Activated CD4-positive, alpha-beta T cell treated with anti-CD3 and anti-CD28 coated beads, Interleukin-2, amount 50 U/mL, for 48 hours (primary cell): Measurements from ENCODE around the gene TEDC2.
"Not testable (repeated sequence)": the region's sequence is repeated elsewhere in the genome, so short reads cannot be mapped to it uniquely, and the experiment has no call there.

Experiments
- DNase-seq, 2 experiments: peaks; one replicate each; pipeline ENCODE4 v3.0.0-alpha.2; 2020

The TEDC2 gene

GRCh38 chr16:2459647-2460390 lies at the start of gene TEDC2:
Gene TEDC2, plus strand, starts transcription at chr16:2460109. Its CDS starts 36 bp downstream, at chr16:2460145.
- DNase-seq: peak; percentile 98 to 99

- no peak for DNase-seq
Measured at GRCh38 chr16:2415085-2415484, 44.8 kb upstream of the TEDC2 start.

GRCh38 chr16:2420035-2420434 lies 39.9 kb upstream of the TEDC2 start:
- no peak for DNase-seq

GRCh38 chr16:2422123-2422867 lies 37.6 kb upstream of the TEDC2 start:
- DNase-seq: no peak

GRCh38 chr16:2424061-2425007 lies 35.6 kb upstream of the TEDC2 start:
- DNase-seq: no peak

GRCh38 chr16:2425008-2425518 lies 34.8 kb upstream of the TEDC2 start:
- DNase-seq: no peak

GRCh38 chr16:2425825-2426430 lies 34.0 kb upstream of the TEDC2 start:
- no peak for DNase-seq

GRCh38 chr16:2426941-2427361 lies 33.0 kb upstream of the TEDC2 start:
- DNase-seq: no peak

GRCh38 chr16:2427526-2427925 lies 32.4 kb upstream of the TEDC2 start:
- no peak for DNase-seq

- peak; percentile 21 to 33 for DNase-seq
Measured at GRCh38 chr16:2428051-2428783, 31.7 kb upstream of the TEDC2 start.

- no peak for DNase-seq
Measured at GRCh38 chr16:2428784-2429033, 31.2 kb upstream of the TEDC2 start.

GRCh38 chr16:2429034-2429770 lies 30.7 kb upstream of the TEDC2 start, which contains the start of gene CCNF:
Gene CCNF, plus strand, starts transcription at chr16:2429447. Its CDS starts 35 bp downstream, at chr16:2429482.
- DNase-seq: peak; percentile 98 to 99

GRCh38 chr16:2429771-2430663 lies 29.9 kb upstream of the TEDC2 start:
- DNase-seq: no peak

GRCh38 chr16:2432286-2432685 lies 27.6 kb upstream of the TEDC2 start:
- DNase-seq: no peak

GRCh38 chr16:2432801-2433505 lies 27.0 kb upstream of the TEDC2 start:
- no peak for DNase-seq

- DNase-seq: not testable (repeated sequence)
Measured at GRCh38 chr16:2435236-2435635, 24.7 kb upstream of the TEDC2 start.

GRCh38 chr16:2436110-2436509 lies 23.8 kb upstream of the TEDC2 start:
- DNase-seq: no peak

- DNase-seq: no peak
Measured at GRCh38 chr16:2437032-2437790, 22.7 kb upstream of the TEDC2 start.

GRCh38 chr16:2438121-2438520 lies 21.8 kb upstream of the TEDC2 start:
- no peak for DNase-seq
